Measurements from ENCODE around the gene MAP1LC3A.

MAP1LC3A gene

GRCh38 chr20:34530342-34530741, 28.2 kb upstream of the MAP1LC3A start:
- DNase-seq = no peak

GRCh38 chr20:34531608-34532265, 26.8 kb upstream of the MAP1LC3A start:
- no peak for DNase-seq

GRCh38 chr20:34532320-34532719, 26.2 kb upstream of the MAP1LC3A start:
- no peak for DNase-seq

GRCh38 chr20:34532756-34533155, 25.8 kb upstream of the MAP1LC3A start:
- no peak for DNase-seq

- DNase-seq = no peak
Measured at GRCh38 chr20:34534391-34535165, 23.9 kb upstream of the MAP1LC3A start.

- DNase-seq = no peak
Measured at GRCh38 chr20:34535301-34535840, 23.1 kb upstream of the MAP1LC3A start.

GRCh38 chr20:34535857-34536256, 22.7 kb upstream of the MAP1LC3A start:
- no peak for DNase-seq

GRCh38 chr20:34536798-34537394, 21.6 kb upstream of the MAP1LC3A start:
- no peak for DNase-seq

GRCh38 chr20:34537651-34538050, 20.9 kb upstream of the MAP1LC3A start:
- no peak for DNase-seq

GRCh38 chr20:34538671-34539123, 19.8 kb upstream of the MAP1LC3A start:
- DNase-seq = peak; percentile 30

- DNase-seq = no peak
Measured at GRCh38 chr20:34539756-34540155, 18.8 kb upstream of the MAP1LC3A start.

- no peak for DNase-seq
Measured at GRCh38 chr20:34540596-34541263, 17.8 kb upstream of the MAP1LC3A start.

GRCh38 chr20:34541264-34541901, 17.1 kb upstream of the MAP1LC3A start:
- no peak for DNase-seq

GRCh38 chr20:34541917-34542316, 16.6 kb upstream of the MAP1LC3A start:
- no peak for DNase-seq

- DNase-seq = no peak
Measured at GRCh38 chr20:34542439-34542838, 16.1 kb upstream of the MAP1LC3A start.

GRCh38 chr20:34543463-34544056, 15.0 kb upstream of the MAP1LC3A start:
- DNase-seq = no peak

GRCh38 chr20:34544109-34544796, 14.3 kb upstream of the MAP1LC3A start:
- DNase-seq = no peak

- no peak for DNase-seq
Measured at GRCh38 chr20:34546751-34547181, 11.8 kb upstream of the MAP1LC3A start.

- DNase-seq = no peak
Measured at GRCh38 chr20:34547844-34548613, 10.5 kb upstream of the MAP1LC3A start.

- no peak for DNase-seq
Measured at GRCh38 chr20:34549291-34549928, 9.1 kb upstream of the MAP1LC3A start.
